Kidney epithelial cell (primary cell): ENCODE results near the gene GFRA1. TPM values are rescaled to one million over a fixed set of nuclear protein-coding genes. Genes with fewer than 3 reads are reported as not detected.

Experiments used
- DNase-seq: peaks from one replicate; pipeline ENCODE4 v3.0.0-alpha.2; 2010; ENCODE audit warnings: low read depth
- H3K27me3 ChIP-seq: 2 replicates; pipeline ENCODE4 v1.6.0; 2011; ENCODE audit warnings: low read length; ENCODE audit not compliant: control insufficient read depth, insufficient read depth
- H3K36me3 ChIP-seq: 2 replicates; pipeline ENCODE4 v1.5.1; 2011; ENCODE audit warnings: low read length; ENCODE audit not compliant: control insufficient read depth, insufficient read depth
- H3K4me3 ChIP-seq: 2 replicates; pipeline ENCODE4 v1.5.1; 2011; ENCODE audit warnings: low read depth, mild to moderate bottlenecking, control low read depth, low read length
- CTCF ChIP-seq: IDR thresholded peaks from 2 replicates; pipeline ENCODE4 v1.5.1; 2011; ENCODE audit warnings: mild to moderate bottlenecking, moderate library complexity, low read length, control low read depth, inconsistent platforms; ENCODE audit not compliant: insufficient read depth, poor library complexity, severe bottlenecking
- total RNA-seq: library from RNA; depleted of rRNA; stranded (reverse); fragments of >200 nt; gene quantifications from 2 replicates; pipeline ENCODE4 v1.2.3, GENCODE V29; 2015

Gene GFRA1
- total RNA-seq = 1.6 and 1.7 TPM in 2 replicates

- DNase-seq = no peak
- Histone ChIP-seq H3K36me3 (no peaks in the 10 kb centered on the region), H3K4me3 (peak within 1 kb of the TSS; percentile 52), H3K27me3 (no peaks in the 10 kb centered on the region)
- TF ChIP-seq CTCF = peak; percentile 5
Observed at GRCh38 chr10:116272440-116273283, at the start of gene GFRA1. Gene GFRA1 (minus strand): TSS chr10:116273206. CDS start chr10:116272029, 1,177 bp downstream.

GRCh38 chr10:116316503-116316902 is 43.5 kb upstream of the GFRA1 start:
- no peaks in the 10 kb centered on the region for H3K36me3 ChIP-seq

GRCh38 chr10:116312548-116312947 is 39.5 kb upstream of the GFRA1 start:
- Histone ChIP-seq H3K4me3 (no peak overlapping the region), H3K36me3 (no peaks in the 10 kb centered on the region), H3K27me3 (no peaks in the 10 kb centered on the region)
- no peak for TF ChIP-seq CTCF
- DNase-seq = no peak

More at GRCh38 chr10:116316503-116316902, 43.5 kb upstream of the GFRA1 start:
- Histone ChIP-seq H3K27me3 (no peaks in the 10 kb centered on the region), H3K4me3 (no peak overlapping the region)
- TF ChIP-seq CTCF = no peak
- DNase-seq = no peak

GRCh38 chr10:116311706-116312490 is 38.9 kb upstream of the GFRA1 start:
- DNase-seq = no peak
- TF ChIP-seq CTCF = no peak

DNA sequence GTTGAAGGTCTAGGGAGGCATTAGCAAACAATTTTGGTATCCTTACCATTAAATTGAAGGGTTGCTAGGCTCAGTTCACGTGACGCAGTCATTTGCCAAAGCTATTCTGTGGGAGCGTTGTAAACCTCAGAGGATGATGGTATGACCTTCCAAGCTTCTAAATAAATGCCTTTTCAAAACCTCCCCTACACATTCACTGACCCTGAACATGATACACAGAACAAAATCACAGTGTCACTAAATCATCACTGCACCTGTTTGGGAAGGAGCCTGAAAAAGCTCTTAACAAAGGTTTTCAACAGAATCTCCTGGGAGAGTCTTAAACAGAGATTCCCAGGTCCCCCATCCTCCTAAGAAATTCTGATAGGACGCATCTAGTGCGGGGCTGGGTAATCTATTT is 38.0 kb upstream of the GFRA1 start:
- H3K36me3 ChIP-seq = no peaks in the 10 kb centered on the region
- no peak overlapping the region for H3K4me3 ChIP-seq
- no peak for TF ChIP-seq CTCF
- DNase-seq = no peak
- no peaks in the 10 kb centered on the region for H3K27me3 ChIP-seq

More at GRCh38 chr10:116311706-116312490, 38.9 kb upstream of the GFRA1 start:
- Histone ChIP-seq H3K36me3 (no peaks in the 10 kb centered on the region), H3K27me3 (no peaks in the 10 kb centered on the region), H3K4me3 (no peak overlapping the region)
